ENCODE measurements around the gene NTN3.
A peak's percentile ranks its signal among the peaks of the same experiment; 100 is the strongest.

- TF ChIP-seq ZFX (IDR thresholded peaks at IDR 0.05) (no peak), CTCF (conservative IDR thresholded peaks at IDR 0.05) (peak; percentile 33)
Observed at GRCh38 chr16:2428051-2428783, 42.9 kb upstream of the NTN3 start.

Measured in C4-2B (cell line).